ENCODE measurements around the gene FRS3. TPM values are rescaled to one million over a fixed set of nuclear protein-coding genes. Genes with fewer than 3 reads are reported as not detected.

FRS3 gene
- total and polyA plus RNA-seq, 2 of the 13 experiments (the other 11 are each of a cell fraction or from before 2014, with no cell fraction given) = 3.0 to 7.4 TPM

GRCh38 chr6:41787219-41787917 is 7.7 kb upstream of the FRS3 start, which contains the start of gene TOMM6 (continued):
- peak in 1 of 2 experiments; percentile 59; a peak in 1 of 4 replicates for TF ChIP-seq REST (IDR thresholded peaks at IDR 0.05; ENCODE audit: borderline replicate concordance in 1 of 2, low read depth in 1 of 2, low read length in 2 of 2)
- peak; percentile 68; the same call in 1 of the 2 replicates for TF ChIP-seq ZFP36L1 (CRISPR knock-in tag; IDR thresholded peaks at IDR 0.05)
- TF ChIP-seq CERS6 (CRISPR knock-in tag; IDR thresholded peaks at IDR 0.05) = no peak
- TF ChIP-seq E2F5 (CRISPR knock-in tag; conservative IDR thresholded peaks at IDR 0.05) = 0 out of 2 replicates have a peak, but pooled peaks have one; percentile 46
- TF ChIP-seq ISL2 (CRISPR knock-in tag; IDR thresholded peaks at IDR 0.05) = peak; percentile 93
- TF ChIP-seq ZNF20 (CRISPR knock-in tag; IDR thresholded peaks at IDR 0.05) = no peak
- TF ChIP-seq ZBED4 (CRISPR knock-in tag; IDR thresholded peaks at IDR 0.05; ENCODE audit: borderline replicate concordance) = peak; percentile 97
- no peak for TF ChIP-seq NFATC3 (CRISPR knock-in tag; IDR thresholded peaks at IDR 0.05)
- TF ChIP-seq ZBTB10 (CRISPR knock-in tag; IDR thresholded peaks at IDR 0.05; ENCODE audit: borderline replicate concordance) = peak; percentile 34; the same call in 1 of the 2 replicates
- TF ChIP-seq NR2F2 (IDR thresholded peaks at IDR 0.05; ENCODE audit: borderline replicate concordance, low read depth) = peak; percentile 51; the same call in 1 of the 2 replicates
- TF ChIP-seq RARA (CRISPR knock-in tag; IDR thresholded peaks at IDR 0.05) = peak; percentile 43
- TF ChIP-seq SNAPC5 (CRISPR knock-in tag; IDR thresholded peaks at IDR 0.05; ENCODE audit: borderline replicate concordance) = peak; percentile 78; the same call in 1 of the 2 replicates
- 0 out of 2 replicates have a peak, but pooled peaks have one; percentile 19 for TF ChIP-seq ZNF678 (CRISPR knock-in tag; IDR thresholded peaks at IDR 0.05)
